GM10248 (cell line): ENCODE results near the gene OR12D2.

Source experiments
- CTCF ChIA-PET: fragments of 300-600 bp; sonication (Branson Sonifier 250); formaldehyde crosslinking; extraction: SDS; loops from one replicate; lab custom pipeline; 2021; ENCODE audit warnings: antibody characterized with exemption; lab: Yijun Ruan, JAX
- POLR2A ChIA-PET: fragments of 350-650 bp; sonication (Branson Sonifier 250); formaldehyde crosslinking; extraction: SDS; loops from one replicate; lab custom pipeline; 2020; ENCODE audit warnings: antibody characterized with exemption; lab: Yijun Ruan, JAX
- DNase-seq: peaks from one replicate; pipeline ENCODE4 v3.0.0; 2012; ENCODE audit errors: extremely low spot score
- TF ChIP-seq, protein P1 (sequence below): IDR thresholded peaks from 2 replicates; pipeline ENCODE4 v1.5.1; 2012; ENCODE audit warnings: mild to moderate bottlenecking, low read depth; ENCODE audit errors: extremely low read depth, missing control alignments, control extremely low read depth

OR12D2 gene

DNA sequence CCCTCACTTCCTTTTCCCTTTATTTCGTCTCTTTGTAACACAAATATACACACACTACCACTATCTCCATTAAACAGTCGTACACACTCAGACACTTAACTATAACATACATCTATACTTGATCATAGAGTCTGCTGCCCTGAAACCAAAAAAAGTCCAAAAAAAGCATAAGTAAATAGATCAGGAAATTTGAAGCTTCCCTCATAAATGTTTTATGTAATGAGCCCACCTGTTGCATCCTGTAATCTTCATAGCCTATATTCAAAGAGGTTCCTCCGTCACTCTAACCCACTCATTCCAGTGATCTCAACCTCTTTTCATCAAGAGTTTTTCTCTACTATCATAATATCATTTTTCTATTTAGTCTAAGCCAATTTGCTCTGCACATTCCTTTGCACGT lies 6.9 kb upstream of the OR12D2 start:
- POLR2A ChIA-PET, result no interaction called here
- DNase-seq, result no peak
- TF ChIP-seq, protein P1, sequence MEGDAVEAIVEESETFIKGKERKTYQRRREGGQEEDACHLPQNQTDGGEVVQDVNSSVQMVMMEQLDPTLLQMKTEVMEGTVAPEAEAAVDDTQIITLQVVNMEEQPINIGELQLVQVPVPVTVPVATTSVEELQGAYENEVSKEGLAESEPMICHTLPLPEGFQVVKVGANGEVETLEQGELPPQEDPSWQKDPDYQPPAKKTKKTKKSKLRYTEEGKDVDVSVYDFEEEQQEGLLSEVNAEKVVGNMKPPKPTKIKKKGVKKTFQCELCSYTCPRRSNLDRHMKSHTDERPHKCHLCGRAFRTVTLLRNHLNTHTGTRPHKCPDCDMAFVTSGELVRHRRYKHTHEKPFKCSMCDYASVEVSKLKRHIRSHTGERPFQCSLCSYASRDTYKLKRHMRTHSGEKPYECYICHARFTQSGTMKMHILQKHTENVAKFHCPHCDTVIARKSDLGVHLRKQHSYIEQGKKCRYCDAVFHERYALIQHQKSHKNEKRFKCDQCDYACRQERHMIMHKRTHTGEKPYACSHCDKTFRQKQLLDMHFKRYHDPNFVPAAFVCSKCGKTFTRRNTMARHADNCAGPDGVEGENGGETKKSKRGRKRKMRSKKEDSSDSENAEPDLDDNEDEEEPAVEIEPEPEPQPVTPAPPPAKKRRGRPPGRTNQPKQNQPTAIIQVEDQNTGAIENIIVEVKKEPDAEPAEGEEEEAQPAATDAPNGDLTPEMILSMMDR, result no peak
- CTCF ChIA-PET, result no interaction called here

DNA sequence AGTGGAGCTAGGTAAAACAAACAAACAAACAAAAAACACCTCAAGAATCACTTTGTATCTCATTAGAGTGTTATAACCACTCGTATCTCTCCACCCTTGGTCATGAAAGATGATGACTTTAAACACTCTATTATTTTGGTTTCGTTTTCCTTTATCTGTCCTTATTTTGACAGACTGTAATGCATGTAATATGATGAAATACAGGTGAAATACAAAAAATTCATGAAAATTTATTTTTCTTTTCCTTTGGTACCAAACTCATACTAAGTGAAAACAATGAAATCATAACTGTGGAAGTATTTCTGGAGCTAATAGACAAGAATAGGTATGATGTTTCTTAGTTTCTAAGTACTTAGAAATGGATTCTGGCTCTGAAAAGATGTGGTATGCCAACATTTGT lies 4.1 kb downstream of the OR12D2 start:
- TF ChIP-seq, protein P1, result no peak
- POLR2A ChIA-PET, result no interaction called here
- CTCF ChIA-PET, result interaction anchor here (1.1 kb wide), 1 partner anchor 10 kb away, joined by 3 read pairs; no protein-coding TSS in a partner anchor
- DNase-seq, result no peak

DNA sequence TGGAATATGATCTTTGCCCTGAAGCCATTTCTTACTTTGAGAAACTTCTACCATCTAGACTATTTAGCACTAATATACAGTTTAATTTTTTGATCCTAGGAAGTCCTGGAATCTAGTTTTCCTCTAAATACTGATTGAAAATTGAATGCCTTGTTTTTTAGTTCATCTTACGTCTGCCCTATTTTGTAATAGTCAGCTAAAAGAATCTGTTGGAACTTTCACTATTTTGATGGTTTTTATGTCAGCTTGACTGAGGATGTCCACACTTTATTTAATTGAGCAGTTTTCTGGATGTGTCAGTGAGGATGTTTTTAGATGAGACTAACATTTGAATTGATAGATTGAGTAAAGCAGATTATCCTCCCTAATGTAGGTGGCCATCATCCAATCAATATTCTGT lies 8.4 kb downstream of the OR12D2 start:
- ChIA-PET CTCF (no interaction called here), POLR2A (no interaction called here)
- TF ChIP-seq, protein P1, result no peak
- DNase-seq, result no peak

DNA sequence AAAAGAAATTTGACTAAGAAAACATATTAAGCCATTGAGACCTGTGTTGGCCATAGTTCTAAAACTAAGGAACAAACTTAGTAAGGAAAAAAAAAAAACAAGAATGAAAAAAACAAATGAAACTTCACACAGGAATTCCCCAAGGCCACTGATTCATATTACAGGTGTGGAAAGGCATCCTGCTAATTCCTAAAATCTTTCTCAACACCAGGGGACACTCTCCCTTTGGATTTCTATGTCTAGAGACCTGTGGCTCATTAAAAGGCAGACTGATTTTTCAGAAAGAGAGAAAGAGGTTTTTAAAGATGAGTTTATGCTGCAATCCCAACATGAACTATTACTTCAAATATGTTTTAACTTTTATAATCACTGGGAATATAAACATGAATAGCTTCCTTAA lies 19.2 kb downstream of the OR12D2 start, which contains the start of gene OR12D1:
OR12D1 (plus strand) TSS at position 341 of the 400 bp plus-strand sequence.
- CTCF ChIA-PET, result interaction anchor here (1.0 kb wide), 1 partner anchor 15 kb away, joined by 3 read pairs; no protein-coding TSS in a partner anchor
- POLR2A ChIA-PET, result no interaction called here
- DNase-seq, result no peak
- TF ChIP-seq, protein P1, result no peak

DNA sequence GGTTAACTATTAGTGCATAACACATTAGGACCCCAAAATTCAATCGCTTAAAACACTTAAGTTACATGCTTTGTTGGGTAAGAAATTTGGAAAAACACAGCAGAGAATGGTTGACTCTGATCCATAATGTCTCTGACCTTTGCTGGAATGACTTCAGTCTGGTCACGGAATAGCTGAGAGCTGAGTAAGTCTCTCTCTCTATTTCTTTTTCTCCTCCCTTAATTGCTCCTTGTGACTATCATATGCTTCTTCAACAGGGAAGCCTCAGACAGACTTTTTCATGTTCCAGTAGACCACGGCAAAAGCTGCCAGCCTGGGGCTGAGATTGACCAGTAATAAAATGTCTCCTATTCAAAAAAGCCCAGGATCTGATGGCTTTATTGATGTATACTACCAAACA lies 24.1 kb downstream of the OR12D2 start:
- no peak for DNase-seq
- CTCF ChIA-PET, result no interaction called here
- POLR2A ChIA-PET, result no interaction called here

DNA sequence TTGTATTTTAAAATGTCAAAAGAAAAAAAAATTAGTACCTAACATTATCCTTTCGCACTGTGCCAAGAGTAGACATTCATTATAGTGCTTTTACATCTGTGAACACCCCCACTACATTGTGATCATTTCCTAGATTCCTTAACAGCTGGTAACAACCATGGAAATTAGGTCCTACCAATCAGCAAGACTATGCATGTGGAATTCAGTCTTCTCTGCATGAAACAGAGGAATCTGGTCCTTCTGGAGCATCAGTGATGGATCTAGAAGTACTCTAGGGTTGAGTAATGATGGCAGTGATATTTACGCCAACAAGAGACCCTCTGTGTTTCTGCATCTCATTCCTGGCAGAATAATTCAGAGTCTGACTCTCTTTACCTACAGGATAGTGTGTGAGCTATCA lies 28.7 kb downstream of the OR12D2 start:
- CTCF ChIA-PET, result no interaction called here
- TF ChIP-seq, protein P1, result no peak
- no peak for DNase-seq
- POLR2A ChIA-PET, result no interaction called here

More for the DNA sequence above, 24.1 kb downstream of the OR12D2 start:
- TF ChIP-seq, protein P1, result no peak
